ENCODE data around the gene PATL2.

- TF ChIP-seq, protein P1, sequence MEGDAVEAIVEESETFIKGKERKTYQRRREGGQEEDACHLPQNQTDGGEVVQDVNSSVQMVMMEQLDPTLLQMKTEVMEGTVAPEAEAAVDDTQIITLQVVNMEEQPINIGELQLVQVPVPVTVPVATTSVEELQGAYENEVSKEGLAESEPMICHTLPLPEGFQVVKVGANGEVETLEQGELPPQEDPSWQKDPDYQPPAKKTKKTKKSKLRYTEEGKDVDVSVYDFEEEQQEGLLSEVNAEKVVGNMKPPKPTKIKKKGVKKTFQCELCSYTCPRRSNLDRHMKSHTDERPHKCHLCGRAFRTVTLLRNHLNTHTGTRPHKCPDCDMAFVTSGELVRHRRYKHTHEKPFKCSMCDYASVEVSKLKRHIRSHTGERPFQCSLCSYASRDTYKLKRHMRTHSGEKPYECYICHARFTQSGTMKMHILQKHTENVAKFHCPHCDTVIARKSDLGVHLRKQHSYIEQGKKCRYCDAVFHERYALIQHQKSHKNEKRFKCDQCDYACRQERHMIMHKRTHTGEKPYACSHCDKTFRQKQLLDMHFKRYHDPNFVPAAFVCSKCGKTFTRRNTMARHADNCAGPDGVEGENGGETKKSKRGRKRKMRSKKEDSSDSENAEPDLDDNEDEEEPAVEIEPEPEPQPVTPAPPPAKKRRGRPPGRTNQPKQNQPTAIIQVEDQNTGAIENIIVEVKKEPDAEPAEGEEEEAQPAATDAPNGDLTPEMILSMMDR (IDR thresholded peaks at IDR 0.05) = no peak
- no peak for TF ChIP-seq POLR2A (IDR thresholded peaks at IDR 0.05)
Observed at GRCh38 chr15:44726136-44726535, 15.0 kb upstream of the PATL2 start.

Data from right lobe of liver (tissue), 4 donors.